Activated CD8-positive, alpha-beta memory T cell treated with anti-CD3 and anti-CD28 coated beads for 48 hours (primary cell): ENCODE results near the gene TSHZ3.

Experiments
- DNase-seq, 3 experiments: peaks; one replicate each; pipeline ENCODE4 v3.0.0-alpha.2; 2020; ENCODE audit warnings: low read depth in 2 of 3, low spot score in 2 of 3

TSHZ3 gene

DNA sequence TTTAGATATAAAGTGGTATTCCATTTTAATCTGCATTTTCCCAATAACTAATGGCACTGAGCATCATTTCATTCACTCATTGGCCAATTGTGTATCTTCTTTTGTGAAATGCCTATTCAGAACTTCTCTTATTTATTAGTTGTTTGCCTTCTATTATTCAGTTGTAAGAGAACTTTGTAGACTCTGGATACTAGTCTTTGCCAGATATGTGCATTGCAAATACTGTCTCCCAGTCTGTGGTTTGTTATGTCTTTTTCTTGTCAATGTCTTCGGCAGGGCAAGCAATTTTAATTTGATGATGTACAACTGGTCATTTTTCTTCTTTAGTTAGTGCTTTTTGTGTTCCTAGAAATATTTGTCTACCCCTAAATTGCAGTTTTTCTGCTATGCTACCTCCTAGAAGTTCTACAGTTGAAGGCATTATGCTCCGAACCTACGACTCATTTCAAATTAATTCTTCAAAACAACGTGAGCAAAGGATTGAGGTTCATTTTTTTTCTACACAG is 115.9 kb downstream of the TSHZ3 start:
- DNase-seq = no peak

DNA sequence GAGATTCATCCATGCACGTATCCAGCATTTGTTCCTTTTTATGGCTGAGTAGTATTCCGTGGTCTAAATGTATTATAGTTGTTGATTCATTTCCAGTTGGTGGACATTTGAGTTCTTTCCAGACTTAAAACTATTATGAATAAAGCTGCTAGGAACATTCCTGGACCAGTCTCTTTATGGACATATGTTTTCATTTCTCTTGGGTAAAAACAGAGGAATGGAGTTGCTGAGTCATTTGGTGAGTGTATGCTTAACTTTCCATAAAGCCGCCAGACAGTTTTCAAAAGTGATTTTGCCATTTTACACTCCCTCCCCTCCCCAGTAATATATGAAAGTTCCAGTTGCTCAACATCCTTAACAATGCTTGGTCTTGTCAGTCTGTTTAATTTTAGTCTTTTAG is 116.4 kb downstream of the TSHZ3 start:
- DNase-seq = no peak

GRCh38 chr19:31232180-31232579 is 117.1 kb downstream of the TSHZ3 start:
- DNase-seq = no peak

- DNase-seq = no peak
Measured at GRCh38 chr19:31231237-31231636, 118.0 kb downstream of the TSHZ3 start.

GRCh38 chr19:31226151-31226935 is 122.9 kb downstream of the TSHZ3 start:
- no peak for DNase-seq
